Inflammatory macrophage treated with lipopolysaccharide for 1 hour (primary cell): ENCODE results near the gene ANK3.
A peak's percentile ranks its signal among the peaks of the same experiment; 100 is the strongest.
"Not testable (repeated sequence)": the region's sequence is repeated elsewhere in the genome, so short reads cannot be mapped to it uniquely, and the experiment has no call there.

Experiments
- DNase-seq, 2 donors: peaks; one replicate each; pipeline ENCODE4 v3.0.0-alpha.2; 2020 to 2022

Gene ANK3

GRCh38 chr10:60299961-60300883 is 89.5 kb downstream of the ANK3 start:
- DNase-seq: no peak

DNA sequence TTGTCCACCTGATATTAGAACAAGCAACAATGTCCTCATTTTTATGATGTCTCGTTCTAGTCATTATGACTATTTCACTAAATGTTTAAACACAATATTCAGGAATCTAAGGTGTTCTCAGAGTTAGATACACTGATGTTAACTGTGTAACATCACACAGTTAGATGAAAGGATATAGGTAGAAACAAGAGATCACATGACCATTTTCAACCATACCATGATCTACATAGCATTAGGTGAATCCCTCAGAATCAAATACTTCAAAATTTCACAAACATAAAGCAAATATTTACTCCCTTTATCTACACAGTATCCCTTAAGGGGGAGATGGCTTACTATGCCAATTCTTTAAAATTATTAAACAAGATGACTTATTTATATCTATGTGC is 90.3 kb downstream of the ANK3 start:
- DNase-seq: no peak

DNA sequence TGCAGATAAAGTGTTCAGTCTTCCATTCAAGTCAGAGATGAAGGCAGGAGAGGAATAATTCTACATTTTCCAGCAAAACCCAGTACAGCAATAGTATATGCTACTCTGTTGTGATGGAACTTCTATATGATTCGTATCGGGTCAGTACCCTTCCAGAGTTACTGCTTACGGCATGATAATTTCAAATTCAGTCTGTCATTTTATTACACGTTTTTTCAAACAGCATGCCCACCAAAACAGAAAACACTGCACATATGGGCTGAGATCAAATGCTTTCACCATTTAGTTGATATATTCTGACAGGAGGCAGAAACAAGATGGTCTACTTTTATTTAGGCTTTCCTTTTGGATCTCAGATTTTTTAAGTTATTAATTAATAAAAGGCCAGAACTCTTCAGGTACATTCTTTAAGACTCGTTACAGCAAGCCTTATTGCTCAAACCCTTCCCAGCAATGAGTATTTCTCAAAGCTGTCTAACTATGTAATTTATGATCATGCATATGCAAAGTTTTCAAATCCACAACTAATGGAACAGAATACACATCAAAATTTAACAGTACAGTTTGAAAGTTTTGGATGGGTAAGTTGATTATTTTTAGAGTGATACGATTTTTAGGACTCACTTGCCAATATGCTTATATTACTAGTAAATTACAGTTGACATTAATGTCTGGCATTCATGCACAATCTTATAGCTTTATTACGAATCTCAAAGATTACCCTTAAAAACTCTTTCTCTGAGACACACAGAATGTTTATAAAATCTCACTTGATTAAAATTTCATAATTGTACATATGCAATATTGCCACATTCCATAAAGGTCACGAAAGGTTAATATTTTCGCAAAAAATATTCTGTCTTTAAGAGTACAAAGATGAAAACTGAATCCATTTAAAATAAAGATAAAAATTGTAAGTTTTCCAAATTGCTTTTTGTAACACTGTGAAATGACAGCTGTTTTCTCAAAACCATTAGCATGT is 91.0 kb downstream of the ANK3 start:
- DNase-seq: no peak

DNA sequence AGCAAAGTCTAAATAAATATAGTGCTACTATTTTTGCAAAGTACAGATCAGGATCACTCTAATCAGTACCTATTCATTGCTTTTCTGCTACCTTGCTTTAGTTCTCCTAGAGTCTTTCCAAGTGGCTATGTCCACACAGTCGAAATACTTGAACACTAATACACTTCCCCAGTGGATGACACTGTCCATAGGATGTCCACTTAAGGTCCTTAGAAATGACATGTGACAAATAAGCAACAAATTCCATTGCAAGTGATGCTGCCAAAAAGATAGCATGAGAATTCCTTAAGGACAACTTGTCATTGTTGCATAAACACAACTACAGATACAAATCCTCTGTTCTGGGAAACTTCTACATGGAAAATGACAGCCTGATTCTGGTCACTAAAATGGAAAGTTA is 93.6 kb downstream of the ANK3 start:
- DNase-seq: no peak

DNA sequence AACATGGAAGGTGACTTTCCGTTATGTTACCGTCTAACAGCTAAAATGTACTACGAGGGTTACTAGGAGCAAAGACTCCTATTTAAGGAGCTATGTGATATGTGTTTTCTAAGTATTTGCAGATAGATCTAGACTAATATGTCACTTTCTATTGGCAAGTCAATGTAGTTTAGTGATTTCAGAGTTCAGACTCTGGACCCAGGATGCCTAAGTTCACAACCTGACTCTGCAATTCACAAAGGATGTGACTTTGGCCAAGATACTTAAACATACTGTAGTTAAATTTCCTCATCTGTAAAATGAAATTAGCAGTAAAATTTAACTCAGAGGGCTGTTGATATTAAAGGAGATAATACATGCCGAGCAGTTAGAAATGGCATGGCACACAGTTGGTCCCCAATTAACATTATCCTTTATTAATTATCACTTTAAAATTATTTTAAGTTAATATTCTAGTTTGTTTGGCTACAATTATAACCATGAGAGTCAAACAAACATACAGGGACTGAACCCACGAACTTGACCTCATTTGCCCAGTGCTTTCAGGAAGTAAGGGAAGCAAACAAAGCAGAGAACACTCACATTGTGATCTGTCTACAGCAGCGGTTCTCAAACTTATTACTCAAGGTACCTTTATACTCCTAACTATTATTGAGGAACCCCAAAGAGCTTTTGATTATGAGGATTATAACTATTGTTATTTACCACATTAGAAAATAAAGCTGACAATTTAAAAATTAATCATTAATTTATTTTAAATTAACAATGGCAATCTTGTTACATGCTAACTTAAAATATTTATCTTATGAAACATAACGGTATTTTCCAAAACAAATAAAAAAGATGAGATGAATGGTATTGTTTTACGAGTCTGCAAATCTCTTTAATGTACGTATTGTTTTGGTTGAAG is 94.4 kb downstream of the ANK3 start:
- no peak for DNase-seq

DNA sequence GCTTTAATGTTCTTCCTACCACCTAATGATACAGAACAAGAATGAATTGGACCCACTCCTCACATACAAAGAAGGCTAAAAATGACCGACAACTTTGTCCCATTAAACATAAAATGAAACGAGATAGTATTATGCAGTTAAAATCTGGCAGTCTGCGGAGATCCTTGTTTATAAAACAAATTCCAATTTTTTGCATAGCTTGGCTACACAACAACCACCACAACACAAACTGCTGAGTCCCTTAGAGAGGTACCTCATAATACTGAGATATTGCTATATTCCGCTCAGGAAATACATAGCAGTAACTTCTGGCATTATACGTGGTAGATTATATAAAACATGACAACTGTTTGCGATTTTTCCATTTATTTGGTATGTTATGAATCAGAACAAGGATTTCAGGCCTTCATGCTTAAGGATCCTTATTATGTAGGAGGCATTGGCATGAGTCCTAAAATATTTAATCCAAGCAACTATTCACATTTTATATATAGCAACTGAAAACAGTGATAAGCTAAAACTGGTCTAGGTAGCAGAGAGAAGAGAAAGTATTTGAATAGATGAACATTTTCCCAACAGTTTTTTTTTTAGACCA is 96.0 kb downstream of the ANK3 start:
- no peak for DNase-seq

DNA sequence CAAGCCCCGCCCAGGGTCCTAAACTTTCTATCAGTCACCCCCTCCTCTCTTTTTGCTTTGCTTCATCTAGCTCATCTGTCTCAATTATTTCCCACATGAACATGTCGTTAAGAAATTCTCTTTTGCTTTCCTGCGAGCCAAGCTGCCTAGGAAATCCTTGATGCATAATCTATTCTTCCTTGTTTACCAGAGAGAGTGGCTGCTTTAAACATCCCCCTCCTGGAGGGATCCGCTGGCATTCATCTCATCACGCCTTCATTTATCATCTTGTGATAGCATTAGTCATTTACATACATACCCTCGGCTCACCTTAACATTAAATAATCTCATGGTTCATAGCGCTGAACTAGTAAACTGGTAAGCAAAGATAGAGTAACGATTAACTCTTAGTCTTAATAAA is 96.7 kb downstream of the ANK3 start:
- DNase-seq: no peak

DNA sequence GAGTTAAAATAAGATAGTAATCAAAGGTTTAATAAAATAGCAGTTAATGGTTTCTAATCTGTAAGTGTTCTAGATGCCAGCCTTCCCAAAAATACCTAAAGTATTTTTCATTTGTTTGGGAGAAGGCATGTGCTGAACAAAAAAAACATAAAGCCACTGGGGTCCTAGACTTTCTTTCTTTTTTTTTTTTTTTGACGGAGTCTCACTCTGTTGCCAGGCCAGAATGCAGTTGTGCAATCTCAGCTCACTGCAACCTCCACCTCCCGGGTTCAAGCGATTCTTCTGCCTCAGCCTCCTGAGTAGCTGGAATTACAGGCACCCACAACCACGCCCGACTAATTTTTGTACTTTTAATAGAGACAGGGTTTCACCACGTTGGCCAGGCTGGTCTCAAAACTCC is 97.1 kb downstream of the ANK3 start:
- DNase-seq: not testable (repeated sequence)

GRCh38 chr10:60291344-60291930 is 98.2 kb downstream of the ANK3 start:
- no peak for DNase-seq

DNA sequence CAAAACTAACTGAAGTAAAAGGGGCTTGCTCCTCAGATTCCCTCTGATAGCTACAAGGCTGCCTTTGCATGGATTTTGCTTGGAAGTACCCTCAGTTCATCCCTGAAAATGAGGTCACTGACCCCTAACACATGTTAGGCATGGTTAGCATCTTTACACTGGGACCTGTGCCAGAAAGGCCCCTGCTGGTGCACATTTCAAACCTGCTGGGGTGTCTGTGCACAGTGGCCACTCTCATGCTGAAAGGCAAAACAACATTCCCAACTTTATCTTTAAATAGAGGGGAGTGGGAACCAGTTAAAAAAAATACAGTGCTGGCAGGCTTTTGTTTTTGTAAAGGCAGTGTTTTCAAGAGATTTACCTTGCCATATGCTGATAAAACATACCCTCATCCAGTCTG is 99.1 kb downstream of the ANK3 start:
- no peak for DNase-seq

- no peak for DNase-seq
These were observed 99.9 kb downstream of the ANK3 start for GRCh38 chr10:60289800-60290199.

DNA sequence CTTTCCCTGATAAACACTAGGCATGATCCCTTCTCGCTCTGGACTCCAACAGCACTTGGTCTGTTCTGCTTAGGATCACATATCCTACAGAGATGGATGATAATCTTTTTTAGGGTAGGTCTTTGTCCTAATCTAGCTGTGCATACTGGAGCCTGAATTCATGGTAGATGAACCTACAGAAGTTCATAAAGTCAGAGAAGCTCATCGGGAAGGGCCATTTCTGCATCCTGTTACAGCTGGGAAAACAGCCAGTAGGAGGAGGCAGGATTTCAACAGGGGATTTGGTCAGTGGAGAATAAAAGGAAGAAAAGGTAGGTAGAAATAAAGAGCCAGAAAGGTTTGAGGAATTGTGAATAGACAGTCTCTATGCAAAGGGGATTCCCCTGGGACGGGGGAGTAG is 101.4 kb downstream of the ANK3 start:
- DNase-seq: no peak

DNA sequence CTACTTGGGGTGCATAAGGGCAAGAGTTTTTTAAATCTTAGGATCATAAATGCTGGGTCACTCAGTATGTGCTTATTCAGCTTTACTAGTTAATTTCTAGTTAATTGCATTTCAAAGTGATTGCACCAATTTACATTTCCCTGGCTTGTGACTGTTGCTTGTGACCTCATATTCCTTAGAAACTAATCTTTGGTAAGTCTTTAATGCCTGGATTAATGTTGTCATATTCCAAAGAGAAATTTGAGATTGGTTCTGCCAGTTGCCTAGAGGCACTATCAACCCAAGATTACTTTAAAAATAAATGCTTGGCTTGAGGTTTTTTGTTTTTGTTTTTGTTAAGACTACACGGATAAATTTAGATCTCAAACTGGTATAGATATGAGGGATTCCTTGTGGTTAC is 103.1 kb downstream of the ANK3 start:
- no peak for DNase-seq

GRCh38 chr10:60283397-60283796 is 106.3 kb downstream of the ANK3 start:
- no peak for DNase-seq

GRCh38 chr10:60282771-60283353 is 106.8 kb downstream of the ANK3 start:
- DNase-seq: peak; percentile 68 to 79

- DNase-seq: no peak
These were observed 107.8 kb downstream of the ANK3 start for GRCh38 chr10:60281792-60282353.

- no peak for DNase-seq
These were observed 108.3 kb downstream of the ANK3 start for GRCh38 chr10:60281331-60281730.

- no peak for DNase-seq
These were observed 109.2 kb downstream of the ANK3 start for GRCh38 chr10:60280475-60280874.

- DNase-seq: no peak
These were observed 112.0 kb downstream of the ANK3 start for GRCh38 chr10:60277656-60278055.

GRCh38 chr10:60276232-60276631 is 113.4 kb downstream of the ANK3 start:
- no peak for DNase-seq
